Fibroblast of peridontal ligament (primary cell): ENCODE measurements around the gene EHF.

Experiments used
- DNase-seq: peaks from one replicate; pipeline ENCODE4 v3.0.0-alpha.2; 2010; ENCODE audit errors: extremely low read depth

EHF gene

DNA sequence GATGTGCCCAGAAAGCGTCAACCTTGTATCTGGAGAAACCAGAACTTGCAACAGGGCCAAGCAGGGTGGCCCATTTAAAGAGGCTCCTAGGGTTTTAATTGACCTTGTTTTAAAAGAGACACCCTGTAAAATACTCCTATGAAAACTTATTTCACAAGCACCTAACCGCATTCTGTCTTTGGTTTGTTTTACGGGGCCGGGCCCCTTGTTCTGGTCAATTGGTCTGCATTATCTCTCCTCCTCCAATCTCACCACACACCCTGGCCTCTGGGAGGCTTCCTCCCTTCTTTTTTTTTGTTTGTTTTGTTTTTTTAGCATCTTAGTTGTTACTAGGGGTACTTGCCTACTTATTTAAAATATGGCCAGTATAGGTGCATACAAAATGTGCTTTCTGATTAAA, 4.7 kb downstream of the EHF start:
- no peak for DNase-seq

DNA sequence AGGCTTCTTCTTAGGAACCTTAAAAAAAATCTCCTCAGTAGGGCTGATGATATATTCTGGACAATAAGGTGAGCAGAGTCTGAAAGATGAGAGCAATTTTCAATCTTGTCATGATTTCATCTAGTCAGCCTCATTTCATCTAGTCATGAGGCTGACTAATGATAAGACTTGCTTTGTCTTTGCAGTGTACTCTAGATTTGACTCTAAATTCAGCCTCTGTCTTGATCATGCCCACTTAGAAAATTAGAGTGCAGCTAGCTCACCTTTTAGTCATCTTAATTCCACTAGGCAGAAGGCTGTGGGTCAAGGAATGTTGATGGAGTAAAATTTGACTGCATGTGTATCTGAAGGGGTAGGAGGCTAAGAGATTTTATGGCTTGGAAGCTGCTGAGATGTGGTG, 5.5 kb downstream of the EHF start:
- DNase-seq: no peak

DNA sequence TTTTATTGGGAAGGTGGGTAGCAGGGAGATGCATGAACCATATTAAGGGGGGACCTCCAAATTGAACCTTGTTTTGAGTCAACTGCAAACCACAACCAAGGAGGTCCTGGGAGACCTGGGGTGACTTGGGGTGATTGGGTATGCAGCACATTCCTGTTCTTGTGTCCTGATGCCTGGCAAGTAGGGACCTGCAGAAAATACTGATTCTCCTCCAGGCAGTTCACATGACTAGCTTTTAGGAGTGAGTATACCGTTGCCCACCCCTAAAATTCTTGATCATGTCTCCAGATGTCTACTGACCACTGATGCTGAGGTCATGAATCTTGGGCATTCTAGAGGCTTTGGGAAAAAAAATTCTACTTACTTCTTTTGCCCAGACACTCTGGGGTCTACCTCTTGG, 6.3 kb downstream of the EHF start:
- no peak for DNase-seq

DNA sequence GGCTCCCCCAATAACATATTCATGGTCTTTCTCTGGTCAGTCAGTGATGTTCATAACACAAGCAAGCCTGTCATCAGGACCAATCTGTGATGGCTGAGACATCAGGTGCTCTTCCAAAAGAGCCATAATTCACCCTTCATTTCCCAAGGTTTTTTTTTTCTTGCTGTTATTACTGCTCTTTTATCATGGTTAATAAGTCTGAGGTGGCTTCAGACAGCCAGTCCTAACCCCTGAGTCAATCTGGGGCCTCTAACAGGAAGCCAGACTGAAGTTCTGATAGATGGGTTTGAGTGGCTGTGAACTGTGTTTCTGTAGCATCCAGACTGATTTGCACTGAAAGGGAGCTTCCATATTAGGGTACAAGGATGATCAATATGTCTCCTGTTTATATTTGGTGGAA, 8.8 kb downstream of the EHF start:
- no peak for DNase-seq

DNA sequence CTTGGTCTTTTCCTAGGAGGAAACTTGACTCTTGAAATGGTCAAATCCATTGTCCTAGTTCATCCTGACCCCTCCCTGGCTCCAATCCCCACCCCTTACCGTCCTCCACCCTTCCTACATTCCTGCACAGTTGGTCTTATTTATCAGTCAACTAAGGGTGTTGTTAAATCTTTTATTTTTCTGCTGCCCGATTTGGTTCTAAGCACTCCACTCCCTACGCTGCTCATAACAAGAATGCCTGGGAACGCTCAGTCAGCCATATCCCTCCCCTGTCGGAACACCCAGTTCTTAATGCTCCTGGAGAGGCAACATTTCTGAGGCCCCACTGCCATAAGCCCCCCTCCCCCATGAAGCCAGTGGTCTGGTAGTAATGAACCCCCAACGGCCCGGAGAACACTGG, 9.7 kb downstream of the EHF start:
- no peak for DNase-seq

DNA sequence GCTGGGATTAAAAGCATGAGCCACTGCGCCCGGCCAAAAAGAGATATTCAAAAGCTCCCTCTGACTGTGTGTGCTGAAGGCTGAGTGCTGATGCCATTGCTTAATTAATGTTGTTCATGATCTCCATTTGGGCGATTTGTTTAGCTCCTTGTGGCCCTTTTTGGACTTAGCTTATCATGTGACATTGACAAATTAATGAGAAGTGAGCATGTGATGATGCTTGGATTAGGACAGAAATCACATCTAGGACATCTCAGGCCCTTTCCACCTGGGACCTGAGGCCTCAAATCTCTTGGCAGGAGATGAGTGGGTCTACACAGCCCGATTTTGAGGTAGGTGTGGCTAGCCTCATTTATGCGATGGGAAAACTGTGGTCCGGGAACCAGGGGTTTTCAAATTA, 10.4 kb downstream of the EHF start:
- no peak for DNase-seq

DNA sequence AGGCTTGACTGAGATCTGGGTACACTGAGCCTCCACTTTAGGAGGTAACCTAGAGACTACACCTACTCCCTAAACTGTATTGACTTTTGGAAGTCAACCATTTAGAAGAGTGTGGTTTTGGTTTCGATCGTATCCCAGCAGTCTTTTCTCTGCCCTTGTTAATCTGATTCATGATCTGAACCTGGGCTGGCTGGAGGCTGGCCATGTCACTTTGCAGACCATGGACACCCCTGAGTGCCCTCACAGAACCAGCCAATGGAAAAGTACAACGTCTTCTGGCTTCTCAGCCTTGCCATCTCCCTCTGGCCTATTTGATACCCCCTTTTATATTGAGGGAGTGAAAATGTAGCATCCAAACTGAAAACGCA, 10.8 kb downstream of the EHF start:
- no peak for DNase-seq

DNA sequence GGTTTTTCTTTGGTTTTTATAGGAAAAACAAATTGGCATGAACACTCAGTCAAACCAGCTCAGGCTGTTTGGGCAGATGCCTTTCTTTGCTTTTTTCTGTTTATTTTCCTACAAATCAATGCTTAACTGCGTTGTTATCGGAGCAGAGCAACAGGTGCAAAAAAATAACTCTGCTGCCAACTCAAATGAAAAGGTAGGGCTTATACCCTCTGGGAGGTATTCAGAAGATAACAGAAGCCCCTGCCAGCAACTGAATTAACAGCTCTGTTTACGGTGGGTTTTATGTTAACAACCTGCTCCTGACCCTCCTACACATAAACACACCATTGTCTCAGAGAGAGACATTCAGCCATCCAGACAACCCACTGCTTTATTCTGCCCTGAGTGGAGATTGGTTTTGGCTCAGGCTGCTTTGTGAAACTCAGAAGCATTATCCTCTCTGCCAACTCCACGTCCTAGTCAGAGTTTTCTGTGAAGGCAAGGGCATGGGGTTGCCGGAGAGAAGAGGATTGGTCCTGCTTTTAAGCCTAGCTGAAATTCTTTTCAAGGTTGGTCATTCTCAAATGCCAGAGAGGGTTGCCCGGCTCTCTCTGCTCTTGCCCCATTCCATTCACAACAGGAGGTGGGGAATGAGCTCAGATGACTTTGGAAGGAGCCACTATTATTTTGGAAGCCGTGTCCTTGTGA, 11.4 kb downstream of the EHF start:
- peak; percentile 56 for DNase-seq

DNA sequence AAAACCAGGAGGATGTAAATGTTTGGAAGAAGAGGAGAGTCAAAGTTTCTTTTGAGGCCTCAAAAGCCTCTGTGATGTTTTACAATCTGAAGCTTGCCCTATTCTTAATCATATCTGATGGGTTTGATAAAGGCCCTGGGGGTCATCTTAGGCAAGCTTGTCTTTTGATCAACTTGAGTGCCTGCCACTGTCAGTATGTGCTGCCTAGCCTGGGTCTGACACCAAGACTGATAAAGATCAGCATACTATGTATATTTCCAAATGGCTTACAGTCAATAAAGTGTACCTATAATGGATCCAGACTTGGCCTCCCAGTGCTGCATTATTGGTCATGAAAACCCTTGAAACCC, 12.7 kb downstream of the EHF start:
- DNase-seq: no peak

DNA sequence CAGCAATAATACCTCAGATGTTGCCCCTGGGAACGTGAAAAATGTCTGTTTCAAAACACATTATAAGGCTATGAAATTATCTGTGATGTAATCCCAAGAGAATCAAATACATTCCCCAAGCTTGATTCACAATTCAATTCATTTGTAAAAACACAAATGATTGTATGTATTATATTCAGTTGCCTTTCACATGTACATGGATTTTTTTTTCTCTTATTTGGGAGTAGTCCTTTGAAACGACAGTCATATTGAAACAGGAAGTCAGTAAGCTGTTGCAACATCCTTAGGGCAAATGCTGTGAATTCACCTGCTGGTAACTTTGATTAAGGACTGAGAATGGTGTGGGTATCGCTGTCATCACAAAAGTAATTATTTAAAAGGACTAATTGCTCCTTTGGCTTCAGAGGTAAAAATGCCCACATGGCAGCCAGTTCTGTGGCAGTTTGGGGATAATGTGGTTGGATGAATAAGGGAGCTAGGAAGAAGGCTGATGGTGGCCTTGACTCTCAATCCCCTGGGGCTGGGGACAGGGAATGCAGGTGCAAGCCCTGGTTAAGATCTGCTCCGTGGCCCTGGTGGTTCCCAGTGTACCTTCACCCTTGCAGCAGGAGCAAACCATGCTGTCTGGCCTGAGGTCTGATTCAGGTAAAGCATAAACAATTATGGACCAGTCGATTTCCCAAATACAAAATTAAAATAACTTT, 13.2 kb downstream of the EHF start:
- peak; percentile 78 for DNase-seq

DNA sequence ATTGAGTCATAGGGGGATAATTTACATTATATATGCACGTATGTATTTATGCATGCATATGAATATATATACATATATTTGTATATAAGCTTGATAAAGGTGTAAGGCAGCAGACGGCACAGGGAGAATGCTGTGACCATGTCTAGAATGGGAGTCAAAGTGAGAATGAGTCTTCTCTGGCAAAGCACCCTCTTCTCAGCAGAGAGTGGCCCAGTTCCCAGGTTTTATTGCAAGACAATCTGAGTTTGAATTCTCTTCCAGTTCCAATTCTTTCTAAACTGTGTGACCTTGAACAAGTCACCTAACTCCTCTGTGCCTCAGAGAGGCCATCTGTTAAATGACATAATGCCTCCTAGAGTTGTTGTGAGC, 13.8 kb downstream of the EHF start:
- DNase-seq: no peak

DNA sequence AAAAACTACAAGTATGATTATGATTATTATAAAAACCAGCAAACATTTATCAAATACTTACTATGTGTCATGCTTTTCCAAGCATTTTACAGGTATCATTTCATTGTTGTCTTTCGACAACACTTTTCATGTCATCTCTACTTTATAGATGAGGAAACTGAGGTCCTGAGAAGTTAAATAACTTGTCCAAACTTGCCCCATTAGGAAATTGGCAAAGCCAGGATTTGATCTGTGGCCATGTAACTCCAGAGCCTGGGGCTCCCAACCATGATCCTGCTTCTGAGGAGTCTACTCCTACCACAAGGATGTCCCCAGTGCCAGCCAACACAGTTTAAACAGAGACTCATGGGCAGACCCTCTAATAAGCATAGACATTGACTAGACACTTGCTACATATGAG, 15.2 kb downstream of the EHF start:
- DNase-seq: no peak

DNA sequence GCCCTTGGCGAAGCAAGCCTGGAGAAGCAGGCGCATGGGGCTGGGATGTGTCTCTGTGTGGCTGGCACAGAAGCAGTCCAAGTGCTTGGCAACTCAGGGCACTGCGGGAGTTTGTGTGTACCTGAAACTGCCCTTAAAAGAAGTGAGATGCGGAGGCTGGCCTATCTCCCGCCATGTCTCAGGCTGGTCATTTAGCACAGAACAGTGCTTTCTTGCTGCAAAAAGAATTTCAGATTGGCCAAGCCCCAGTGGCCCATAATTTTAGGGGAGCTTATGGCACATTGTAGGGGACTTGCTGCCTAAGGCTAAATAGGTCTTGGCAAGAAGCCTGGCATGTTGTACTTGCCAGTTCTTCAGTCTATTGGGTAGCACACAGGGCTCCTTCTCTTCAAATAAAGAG, 16.4 kb downstream of the EHF start:
- DNase-seq: no peak

DNA sequence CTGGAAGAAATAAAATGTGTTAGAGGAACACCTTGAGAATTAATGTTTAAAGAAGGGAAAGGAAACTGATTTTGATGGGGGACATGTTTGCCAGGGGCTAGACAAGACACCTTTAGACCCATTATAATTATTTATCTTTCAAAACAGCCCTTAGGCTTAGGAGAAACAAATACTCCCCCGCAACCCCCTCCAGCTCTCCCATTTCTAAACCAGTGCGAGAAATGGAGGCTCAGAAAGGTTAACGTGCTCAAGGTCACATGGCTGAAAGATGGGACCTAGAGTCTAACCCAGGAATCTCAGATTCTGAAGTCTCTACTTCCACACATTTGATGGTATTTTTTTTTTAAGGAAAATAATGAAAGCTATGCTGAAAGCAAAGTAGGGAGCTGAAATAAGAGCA, 18.0 kb downstream of the EHF start:
- no peak for DNase-seq

DNA sequence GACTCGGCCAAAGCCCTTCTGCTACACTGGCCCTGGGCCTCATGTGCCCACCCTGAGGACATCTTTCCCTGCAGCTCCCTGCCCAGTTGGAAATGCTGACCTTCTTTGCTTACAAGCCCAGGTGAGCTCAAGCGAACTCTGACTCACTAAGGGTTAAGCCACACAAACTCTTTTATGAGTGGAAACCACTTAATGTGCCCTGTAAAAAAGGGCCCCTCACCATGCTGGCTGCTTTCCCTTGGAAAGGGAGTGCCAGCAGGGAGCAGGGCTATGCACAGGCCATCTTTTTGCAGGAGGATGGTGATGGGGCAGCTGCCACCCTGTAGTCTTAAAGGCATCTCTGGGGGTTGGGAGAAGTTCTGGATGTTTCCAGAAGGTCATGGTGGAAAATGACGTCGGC, 18.7 kb downstream of the EHF start:
- no peak for DNase-seq

DNA sequence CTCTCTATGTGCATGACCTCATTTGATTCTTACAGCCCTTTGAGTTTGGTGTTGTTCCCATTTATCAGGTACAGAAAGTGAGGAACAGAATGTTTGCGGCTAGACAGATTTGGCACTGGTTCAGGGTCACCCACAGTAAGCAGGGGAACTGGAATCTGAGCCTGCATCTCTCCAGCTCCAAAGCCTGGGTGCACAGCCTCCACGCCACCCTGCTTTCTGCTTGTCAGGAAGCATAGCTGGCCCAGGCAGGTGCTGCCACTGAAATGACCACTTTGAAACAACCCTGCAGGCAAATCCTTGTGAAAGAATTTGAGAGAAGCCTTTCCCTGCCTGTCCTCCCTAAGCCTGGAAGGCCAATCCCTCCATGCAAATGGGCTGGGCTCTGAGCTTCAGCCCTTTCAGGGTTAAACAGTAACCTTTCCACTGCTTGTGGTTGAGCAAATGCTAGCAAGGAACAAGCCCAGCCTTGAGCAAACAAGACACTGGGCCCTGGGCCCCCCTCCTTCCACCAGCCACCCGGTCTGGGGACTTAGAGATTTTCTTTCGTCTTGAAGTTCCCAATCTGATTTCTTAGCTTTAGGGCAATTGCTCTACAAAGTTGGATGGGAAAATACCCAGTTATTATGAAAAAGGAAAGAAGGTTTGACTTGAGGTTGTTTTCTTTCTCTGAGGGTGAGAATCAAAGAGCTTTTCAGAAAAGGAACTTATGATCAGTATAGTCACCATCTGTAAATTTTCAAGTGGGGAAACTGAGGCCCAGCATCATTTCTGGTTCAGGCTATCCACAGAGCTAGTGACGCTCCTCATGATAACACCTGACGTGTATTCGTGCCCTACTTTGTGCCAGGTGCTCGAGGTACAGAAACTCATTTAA, 19.4 kb downstream of the EHF start:
- DNase-seq: no peak

DNA sequence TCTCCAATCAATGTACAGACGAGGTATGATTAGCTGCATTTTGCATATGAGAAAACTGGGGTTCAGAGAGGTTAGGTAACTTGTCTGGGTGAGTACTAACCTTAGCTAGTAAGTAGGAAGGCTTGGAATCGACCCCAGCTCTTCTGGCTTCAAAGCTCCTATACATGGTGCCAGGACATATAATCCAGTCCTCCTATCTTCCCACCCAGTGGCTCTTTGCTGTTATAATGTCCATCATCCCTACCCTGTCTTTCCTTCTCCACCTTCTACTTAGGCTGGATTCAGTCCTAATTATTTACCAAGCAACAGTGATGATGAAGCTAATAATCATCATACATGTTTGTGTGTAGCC, 20.0 kb downstream of the EHF start:
- no peak for DNase-seq

DNA sequence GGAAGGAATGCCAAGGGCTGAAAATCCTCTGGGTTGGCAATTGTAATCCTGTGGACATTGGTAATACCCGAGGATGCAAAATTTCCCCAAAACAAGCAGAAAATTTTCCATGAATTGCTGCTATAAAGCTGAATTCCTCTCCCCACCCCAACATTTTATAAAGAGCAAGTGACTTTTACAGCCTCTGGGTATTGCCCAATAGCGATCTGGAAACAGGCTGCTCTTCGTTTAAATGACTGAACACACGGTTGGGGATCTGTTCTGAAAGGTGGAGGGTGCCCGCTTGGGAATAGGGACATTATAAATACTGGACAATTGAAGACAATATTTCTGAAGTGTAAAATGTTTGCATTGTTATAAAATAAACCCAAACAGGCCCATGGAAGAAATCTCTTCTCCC, 20.6 kb downstream of the EHF start:
- no peak for DNase-seq

DNA sequence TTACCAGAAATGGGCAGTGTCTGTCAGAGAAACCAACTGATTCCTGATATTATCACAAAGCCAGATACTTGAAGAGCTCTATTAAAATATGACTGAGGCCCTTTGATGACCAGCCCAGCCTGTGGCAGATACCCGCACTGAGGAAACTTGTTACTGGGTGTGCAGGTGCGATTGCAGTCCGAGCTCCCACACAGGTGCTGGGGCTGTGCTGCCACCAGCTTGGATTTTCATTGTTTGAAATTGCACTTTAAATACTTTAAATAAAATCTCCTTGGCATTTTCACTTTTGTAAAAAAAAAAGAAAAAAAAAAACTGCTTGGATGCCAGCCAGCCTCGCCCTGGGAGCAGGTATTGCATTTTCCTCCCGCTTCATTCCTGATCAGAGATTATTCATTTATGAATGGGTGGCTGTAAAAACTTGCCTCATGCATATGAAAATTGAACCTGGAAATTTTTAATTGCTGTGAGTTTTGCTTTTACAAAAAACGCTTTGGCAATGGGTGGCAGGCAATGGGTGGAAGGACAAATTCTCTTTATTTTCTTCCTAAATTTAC, 21.2 kb downstream of the EHF start:
- no peak for DNase-seq

DNA sequence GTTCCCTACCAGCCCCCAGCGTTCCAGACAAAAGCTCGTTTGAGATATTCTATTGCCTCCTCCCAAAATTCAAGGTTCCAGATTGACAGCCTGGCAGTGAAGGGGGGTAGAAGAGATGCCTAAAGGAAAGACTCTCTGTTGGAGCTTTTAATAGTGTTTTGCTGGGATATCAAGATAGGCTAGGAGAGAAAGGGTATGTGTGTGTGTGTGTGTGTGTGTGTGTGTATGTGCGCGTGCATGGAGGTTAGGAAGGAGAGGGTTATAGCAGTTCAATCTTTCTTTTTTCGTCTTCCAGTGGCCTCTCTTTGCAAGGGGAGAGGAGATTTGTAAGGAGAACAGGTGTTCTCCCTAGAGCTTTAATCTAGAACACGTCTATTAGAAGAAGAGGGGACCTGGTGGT, 22.0 kb downstream of the EHF start:
- no peak for DNase-seq

DNA sequence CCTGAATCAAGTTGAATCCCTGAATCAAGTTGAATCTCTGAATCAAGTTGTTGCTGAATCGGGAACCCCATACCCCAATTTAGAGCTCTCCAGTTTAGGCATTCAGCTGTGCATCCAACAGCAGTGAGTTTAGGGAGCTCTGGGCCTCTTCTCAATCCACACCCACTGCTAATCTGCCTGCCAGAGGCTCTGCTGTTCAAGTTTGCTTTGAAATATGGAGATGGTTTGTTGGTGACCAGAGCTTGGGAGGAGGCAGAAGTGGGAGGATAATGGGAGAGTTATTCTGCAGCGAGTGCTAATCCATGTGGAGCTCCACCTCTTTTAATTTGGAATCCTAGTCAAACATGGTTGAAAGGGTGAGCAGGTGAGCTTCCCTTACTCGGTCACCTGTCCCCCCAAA, 22.4 kb downstream of the EHF start:
- no peak for DNase-seq

DNA sequence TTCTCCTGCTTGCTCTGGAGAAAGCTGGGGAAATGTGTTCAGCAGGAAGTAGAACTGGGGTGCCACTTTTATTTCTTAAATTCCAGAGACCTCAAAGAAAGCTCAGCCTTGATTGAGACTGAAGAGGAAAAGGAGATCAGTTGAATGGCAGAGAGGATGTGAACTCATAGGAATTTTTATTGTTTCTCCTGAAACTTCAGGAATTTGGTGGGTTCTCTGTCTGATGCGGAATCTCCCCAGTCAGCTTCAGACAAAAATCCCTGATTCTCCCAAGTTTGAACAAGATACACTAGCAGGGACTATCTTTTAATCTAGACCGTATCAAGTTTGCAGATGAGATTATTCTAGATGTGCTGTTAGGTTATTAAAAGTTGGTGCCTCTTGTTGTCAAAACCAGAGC, 23.0 kb downstream of the EHF start:
- no peak for DNase-seq
